HG02678 (cell line): Measurements from ENCODE around the gene FXYD6.

ENCODE experiments used
- ATAC-seq: cut with Tn5 transposase; IDR thresholded peaks from one replicate; pipeline ENCODE4 v1.9.1; 2021; ENCODE audit warnings: mild to moderate bottlenecking, moderate library complexity; ENCODE audit not compliant: unreplicated experiment

FXYD6 gene

GRCh38 chr11:117910941-117911655, 34.6 kb upstream of the FXYD6 start:
- no peak for ATAC-seq

GRCh38 chr11:117910525-117910924, 34.1 kb upstream of the FXYD6 start:
- no peak for ATAC-seq

GRCh38 chr11:117909611-117910382, 33.3 kb upstream of the FXYD6 start:
- no peak for ATAC-seq

- ATAC-seq = no peak
These were observed 32.6 kb upstream of the FXYD6 start for GRCh38 chr11:117908959-117909610.

- no peak for ATAC-seq
These were observed 31.8 kb upstream of the FXYD6 start for GRCh38 chr11:117908109-117908895.

GRCh38 chr11:117907276-117908108, 31.0 kb upstream of the FXYD6 start:
- no peak for ATAC-seq

GRCh38 chr11:117906710-117907109, 30.3 kb upstream of the FXYD6 start:
- no peak for ATAC-seq

GRCh38 chr11:117906126-117906525, 29.7 kb upstream of the FXYD6 start:
- no peak for ATAC-seq

- ATAC-seq = no peak
These were observed 29.1 kb upstream of the FXYD6 start for GRCh38 chr11:117905524-117905923.

- no peak for ATAC-seq
These were observed 27.3 kb upstream of the FXYD6 start for GRCh38 chr11:117903505-117904382.

- no peak for ATAC-seq
These were observed 25.8 kb upstream of the FXYD6 start for GRCh38 chr11:117902001-117902845.

- ATAC-seq = no peak
These were observed 25.1 kb upstream of the FXYD6 start for GRCh38 chr11:117901601-117902000.

- ATAC-seq = no peak
These were observed 24.4 kb upstream of the FXYD6 start for GRCh38 chr11:117900720-117901440.

- peak; percentile 57 for ATAC-seq
These were observed 23.7 kb upstream of the FXYD6 start for GRCh38 chr11:117900121-117900648.

- ATAC-seq = no peak
These were observed 21.6 kb upstream of the FXYD6 start for GRCh38 chr11:117898059-117898458.

- no peak for ATAC-seq
These were observed 16.2 kb upstream of the FXYD6 start for GRCh38 chr11:117892651-117893050.

- no peak for ATAC-seq
These were observed 14.9 kb upstream of the FXYD6 start for GRCh38 chr11:117891362-117891761.
